Activated CD8-positive, alpha-beta memory T cell treated with anti-CD3 and anti-CD28 coated beads, Interleukin-2, amount 50 U/mL, for 48 hours (primary cell): ENCODE measurements around the gene PLCL2.
"Not testable (repeated sequence)": the region's sequence is repeated elsewhere in the genome, so short reads cannot be mapped to it uniquely, and the experiment has no call there.

Experiments
- DNase-seq: peaks from one replicate; pipeline ENCODE4 v3.0.0-alpha.2; 2020

The PLCL2 gene

DNA sequence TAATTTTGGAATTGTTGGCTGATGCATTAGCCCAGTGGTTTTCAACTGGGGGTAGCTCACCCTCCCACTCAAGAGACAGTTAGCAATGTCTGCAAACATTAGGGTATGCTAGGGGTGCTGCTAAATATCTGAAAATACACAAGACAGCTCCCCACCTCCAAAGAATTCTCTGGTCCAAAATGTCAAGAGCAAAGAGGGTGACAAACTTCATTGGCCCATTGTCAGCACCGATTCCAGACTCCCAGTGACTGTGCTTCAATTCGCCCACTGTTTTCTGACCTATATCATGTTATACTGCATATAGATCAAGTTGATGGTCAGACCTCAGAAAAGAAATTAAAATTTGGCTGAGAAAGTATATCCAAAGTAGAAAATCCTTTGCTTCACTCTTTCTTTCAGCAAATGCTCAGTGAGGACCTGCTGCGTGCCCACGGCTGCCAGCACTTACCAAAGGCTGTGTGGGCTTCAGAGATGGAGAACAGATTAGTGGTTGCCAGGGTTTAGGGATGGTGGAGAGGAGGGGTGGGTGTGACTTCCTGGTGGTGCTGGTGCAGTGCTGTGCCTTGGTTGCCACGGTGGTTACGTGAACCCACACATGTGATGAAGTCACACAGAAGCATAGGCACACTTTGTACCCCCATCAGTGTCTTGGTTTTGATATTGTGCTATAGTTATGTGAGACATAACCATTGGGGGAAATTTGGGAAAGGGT, 204.0 kb downstream of the PLCL2 start:
- peak; percentile 64 for DNase-seq

DNA sequence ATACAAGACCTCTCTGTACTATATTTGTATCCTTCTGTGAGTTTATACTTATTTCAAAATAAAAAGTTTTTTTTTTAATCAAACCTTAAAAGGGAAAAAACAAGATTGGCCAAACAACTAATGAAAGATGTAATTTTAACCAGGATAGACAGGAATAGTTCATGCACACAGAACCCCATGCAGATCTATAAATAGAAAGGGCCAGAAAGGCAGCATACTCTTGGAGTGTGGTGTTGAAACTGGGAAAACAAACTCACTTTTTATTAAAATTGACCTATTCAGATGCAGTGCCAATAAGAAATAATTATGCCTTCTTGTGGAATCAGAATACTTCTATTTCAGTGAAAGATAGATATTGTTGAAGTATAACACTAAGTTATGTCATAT, 204.6 kb downstream of the PLCL2 start:
- no peak for DNase-seq

DNA sequence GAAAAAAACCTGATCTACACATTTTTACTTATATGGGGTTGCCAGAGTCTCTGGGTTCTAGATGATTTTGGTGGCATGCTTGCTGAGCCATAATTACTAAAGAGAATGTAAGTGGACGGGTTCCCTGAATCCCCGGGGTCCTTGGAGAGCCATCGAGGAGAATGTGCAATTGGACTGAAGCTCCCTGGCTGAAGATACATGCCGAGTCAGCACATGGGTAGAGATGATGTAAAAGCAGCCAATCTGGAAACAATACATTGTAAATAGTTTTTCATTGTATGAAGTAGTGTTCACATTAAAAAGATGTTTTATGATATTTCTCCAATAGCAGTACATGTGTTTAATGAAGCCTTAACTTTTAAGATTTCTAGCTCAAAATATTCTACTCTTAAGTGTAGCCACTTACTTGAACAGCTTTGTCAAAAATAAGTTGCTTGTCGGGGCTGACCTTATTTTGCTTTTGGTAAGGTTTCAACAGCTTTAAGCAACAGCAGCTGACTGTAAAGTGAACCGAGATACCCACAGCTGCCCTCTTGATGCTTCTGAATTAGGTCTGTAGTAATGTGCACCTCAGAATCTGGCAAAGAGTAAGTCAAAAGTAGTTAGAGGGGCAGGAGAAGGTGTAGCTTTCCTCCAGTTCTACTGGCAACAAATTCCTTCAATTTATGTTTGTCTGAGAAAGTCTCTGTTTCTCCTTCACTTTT, 205.7 kb downstream of the PLCL2 start:
- DNase-seq, result no peak

DNA sequence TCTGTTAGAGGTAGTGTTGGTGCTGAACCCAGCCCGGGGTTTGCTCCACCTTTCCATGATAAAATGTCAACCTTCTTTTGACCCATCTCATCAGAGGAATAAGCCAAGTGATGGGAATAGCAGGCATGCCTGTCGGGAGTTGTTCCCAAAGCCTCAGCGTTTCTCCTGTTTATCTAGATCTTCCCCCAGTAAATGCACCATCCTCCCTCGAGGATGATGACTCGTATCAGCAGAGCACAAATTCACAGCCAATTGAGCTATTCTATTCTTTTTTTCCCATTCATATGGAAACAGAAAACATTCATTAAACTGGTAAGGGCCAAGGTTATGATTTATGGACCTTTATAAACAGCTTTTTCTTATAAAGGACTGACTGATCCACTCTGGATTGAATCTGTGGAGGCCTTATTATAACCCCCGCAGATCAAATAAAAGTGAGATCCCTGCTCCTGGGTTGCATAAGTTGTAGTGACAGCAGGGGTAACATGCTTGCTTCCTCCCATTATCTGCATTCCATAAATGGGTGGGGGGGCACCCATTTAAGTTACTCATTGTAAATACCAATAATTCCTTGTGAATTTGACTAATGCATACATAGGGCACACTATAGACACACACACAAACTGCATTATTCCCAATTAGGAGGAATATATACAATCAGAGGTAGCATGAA, 207.3 kb downstream of the PLCL2 start:
- no peak for DNase-seq

DNA sequence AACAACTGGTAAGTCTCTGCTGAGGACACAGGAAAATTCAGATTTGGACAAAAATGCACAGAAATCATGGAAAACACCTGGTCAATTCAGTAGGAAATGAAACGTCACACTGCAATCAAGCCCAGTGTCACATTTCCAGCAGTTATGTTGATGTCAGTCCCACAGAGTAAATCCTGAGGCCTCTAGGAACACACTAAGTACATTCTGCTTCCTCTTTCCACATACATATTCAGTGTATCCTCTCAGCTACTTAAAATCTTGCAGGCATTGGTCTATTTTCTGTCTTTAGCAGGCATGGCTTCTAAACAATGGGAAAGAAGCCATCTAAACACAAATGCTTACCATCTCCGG, 207.8 kb downstream of the PLCL2 start:
- DNase-seq, result no peak

DNA sequence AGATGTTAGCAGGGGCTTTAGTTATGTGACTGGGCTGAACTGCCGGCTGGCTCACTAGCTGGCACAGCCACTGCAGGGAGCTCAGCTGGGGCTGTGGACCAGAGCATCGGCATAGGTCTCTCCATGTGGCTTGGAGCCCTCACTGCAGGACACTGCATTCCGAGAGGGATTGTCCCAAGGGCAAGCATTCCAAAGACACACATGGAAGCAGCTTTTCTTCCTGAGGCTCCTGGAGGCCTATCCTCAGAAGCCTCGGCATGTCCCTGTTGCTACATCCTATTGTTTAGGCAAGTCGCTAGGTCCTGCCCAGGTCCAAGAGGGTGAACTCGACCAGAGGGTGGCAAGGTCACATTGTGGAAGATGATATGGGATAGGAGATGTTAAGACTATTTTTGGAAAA, 209.8 kb downstream of the PLCL2 start:
- DNase-seq, result no peak

DNA sequence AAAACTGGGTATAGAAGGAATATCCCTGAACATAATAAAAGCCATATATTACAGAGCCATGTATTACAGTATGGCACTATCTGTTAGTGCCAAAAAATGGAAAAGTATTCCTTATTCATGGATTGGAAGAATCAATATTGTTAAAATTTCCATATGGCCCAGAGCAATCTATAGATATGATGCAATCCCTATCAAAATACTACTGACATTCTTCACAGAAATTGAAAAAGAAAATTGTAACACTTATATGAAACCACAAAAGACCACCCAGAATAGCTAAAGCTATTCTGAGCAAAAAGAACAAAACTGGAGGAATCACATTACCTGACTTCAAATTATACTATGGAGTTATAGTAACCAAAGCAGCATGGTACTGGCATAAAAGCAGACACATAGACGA, 218.8 kb downstream of the PLCL2 start:
- no peak for DNase-seq

DNA sequence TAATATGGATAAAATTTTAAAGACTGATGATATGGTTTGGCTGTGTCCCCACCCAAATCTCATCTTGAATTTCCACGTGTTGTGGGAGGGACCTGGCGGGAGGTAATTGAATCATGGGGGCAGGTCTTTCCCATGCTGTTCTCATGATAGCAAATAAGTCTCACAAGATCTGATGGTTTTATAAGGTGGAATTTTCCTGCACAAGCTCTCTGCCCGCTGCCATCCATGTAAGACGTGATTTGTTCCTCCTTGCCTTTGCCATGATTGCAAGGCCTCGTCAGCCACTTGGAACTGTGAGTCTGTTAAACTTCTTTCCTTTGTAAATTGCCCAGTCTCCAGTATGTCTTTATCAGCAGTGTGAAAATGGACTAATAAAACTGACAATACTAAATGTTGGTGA, 222.0 kb downstream of the PLCL2 start:
- DNase-seq, result not testable (repeated sequence)

DNA sequence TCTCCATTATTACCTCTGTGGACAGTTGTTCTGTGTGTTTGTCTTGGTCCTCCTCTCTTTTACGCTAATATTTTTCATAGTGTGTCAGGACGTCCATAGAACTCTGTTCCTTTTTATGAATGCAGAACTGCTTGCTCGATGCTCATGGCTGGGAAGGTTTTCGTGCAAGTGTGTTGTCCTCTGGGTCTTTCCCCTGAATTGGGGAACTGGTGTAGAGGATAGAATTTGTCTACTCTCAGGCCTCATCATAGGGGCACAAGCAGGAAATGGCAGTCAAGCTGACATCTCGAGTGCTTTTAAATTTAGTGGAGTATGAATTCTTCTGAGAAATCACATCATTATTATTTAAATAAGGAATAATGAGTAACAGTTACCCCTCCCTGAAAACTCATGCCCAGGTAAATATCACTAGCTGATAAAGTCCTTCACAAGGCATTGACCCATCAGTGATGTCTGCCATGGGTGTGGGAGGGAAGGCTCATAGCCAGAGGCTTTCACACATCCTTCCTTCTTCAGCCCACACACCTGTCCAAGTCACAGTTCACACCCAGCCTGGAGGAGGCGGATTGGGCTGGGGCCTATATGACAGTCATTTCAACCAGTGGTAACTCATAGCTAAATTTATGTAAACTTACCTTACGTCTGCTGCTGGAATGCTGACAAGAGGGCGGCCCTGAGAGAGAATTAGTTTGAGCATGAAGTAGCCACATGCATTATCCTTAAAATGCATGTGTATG, 226.1 kb downstream of the PLCL2 start:
- DNase-seq, result no peak

DNA sequence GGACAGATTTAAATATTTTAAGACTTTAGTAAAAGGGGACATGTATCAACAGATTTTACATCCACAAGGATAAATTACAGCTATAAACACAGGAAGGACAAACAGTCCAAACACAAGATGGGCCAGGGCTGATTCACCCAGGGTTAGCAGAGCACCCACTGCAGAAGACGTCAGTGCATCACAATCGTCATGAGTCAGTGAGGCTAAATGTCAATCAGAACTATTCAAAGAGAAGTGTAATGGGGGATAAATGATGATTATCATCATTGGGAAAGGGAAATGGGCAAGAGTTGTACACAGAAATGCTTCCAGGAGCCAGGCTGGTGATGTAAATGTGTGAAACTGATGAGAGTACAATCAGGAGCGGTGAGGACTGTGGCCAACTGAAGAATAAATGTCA, 226.8 kb downstream of the PLCL2 start:
- no peak for DNase-seq

DNA sequence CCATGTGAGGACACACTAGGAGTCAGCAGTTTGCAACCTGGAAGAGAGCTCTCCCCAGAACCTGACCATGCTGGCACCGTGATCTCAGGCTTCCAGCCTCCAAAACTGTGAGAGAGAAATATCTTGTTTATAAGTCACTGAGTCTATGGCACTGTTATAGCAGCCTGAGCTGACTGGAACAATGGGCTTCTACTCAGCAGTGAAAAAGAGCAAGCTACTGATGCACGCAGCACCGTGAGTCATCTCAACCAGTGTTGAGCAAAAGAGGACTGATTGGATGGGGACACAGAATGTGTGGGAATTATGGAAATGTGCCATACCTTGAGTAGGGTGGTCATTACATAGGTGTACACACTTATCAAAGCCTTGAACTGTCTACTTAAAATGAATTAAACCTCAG, 230.4 kb downstream of the PLCL2 start:
- DNase-seq, result no peak

DNA sequence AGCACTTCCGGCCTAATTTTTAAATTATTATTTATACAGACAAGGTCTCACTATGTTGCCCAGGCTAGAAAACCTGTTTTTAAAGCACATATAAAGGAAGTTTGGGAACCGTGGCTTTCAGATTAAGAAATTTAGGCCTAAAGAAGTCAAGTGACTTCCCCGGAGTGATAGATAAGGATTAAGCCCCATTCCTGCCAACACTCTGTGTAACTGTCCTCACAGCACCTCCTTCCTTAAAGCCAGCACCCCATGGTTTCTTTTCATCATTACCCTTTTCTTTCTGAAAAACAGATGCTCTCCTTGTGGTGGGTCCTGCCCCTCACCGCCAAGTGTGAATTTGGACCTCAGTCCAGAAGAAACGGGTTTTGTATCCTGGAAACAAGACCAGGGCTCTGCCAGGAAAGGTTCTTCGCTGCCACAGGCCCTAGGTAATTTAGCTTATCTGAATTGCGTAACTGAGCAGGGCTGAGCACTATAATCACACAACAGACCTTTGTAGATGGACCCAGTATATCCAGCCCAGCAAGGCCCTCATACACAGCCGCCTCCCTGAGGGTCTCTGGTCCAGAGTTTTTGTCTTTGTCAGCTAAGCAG, 231.3 kb downstream of the PLCL2 start:
- no peak for DNase-seq

DNA sequence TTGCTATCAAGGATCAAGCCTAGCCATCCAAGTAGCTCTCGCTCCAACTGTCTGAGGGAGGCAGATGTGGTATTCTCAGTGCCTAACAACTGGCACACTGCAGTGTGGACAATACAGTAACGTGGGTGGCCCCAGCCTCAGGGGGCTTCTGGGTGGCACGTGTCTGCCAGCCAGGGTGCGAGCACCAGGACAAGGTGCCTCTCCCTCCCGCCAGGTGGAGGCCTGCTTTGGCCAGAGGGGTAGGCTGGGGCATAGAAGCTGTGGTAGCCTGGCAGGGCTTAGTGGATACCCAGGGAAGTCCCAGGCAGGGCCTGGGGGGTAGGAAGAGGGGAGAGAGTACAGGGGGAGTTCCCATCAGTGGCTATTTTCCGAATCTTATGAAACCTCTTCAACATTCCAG, 234.0 kb downstream of the PLCL2 start:
- DNase-seq, result no peak

DNA sequence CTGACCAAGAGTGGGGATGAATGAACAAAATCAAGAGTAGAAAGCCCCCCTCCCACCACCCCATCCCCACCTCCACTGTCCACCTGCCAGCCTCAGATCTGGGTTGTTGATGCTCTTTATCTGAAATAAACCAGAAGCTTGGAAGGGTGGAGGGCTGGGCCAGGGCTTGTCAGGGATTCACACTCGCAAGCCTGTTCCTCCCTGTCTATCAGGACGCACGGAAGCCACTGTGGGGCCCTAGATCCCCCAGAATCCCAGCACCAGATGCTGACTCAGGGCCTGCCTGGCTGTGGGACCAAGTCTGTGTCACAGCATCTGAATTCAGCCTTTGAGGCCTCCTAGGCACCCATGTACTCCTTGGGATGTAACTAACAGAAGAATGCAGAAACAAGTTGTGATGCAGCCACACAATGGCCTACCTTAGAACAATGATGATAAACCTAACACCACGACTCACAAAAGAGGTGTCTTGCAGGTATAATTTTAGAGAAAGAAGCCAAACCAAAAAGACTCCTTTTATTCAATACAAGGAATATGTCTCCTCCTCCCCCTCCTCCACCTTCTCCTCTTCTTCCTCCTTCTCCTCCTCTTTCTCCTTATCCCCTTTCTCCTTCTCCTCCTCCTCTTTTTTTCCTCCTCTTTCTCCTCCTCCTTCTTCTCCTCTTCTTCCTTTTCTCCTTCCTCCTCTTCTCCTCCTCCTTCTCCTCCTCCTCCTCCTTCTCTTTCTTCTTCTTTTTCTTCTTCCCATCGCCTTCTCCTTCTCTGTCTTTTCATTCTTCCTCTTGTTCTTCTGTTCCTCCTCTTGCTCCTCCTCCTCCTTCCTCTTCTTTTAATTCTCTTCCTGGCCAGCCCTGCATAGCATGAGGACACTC, 234.7 kb downstream of the PLCL2 start:
- DNase-seq, result no peak

DNA sequence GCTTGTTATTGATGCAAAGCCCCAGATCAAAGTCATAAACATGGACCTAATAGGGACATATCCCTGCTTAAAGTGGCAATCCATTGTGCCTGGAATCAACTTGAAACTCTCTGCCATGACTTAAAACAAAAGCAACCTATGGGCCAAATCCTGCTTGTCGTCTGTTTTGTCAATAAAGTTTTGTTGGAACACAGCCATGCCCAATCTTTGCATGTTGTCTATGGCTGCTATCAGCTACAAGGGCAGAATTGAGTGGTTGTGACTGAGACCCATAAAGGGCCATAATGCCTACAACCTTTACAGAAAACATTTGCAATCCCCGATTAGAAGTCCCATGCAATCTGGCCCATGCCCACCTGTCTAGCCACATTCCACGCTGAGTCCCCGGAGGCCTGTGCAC, 235.4 kb downstream of the PLCL2 start:
- no peak for DNase-seq

DNA sequence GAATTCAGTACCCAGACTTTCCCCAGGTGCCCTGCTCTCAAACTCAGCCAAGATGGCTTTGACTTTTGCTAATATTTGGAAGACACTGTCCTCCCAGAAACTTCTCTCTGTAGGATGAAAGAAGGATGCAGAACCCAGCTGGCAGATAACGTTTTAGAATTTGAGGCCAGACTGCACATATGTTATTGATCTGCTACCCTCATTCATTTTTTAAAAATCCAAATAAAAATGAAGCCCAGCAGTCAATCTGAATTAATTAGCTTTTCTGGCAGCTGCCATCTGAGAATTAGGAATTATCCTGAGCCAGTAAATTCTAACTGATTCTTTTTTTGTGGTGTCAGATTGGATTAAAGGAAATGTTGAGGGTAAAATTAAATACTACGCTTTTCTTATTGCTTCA, 236.6 kb downstream of the PLCL2 start:
- no peak for DNase-seq

DNA sequence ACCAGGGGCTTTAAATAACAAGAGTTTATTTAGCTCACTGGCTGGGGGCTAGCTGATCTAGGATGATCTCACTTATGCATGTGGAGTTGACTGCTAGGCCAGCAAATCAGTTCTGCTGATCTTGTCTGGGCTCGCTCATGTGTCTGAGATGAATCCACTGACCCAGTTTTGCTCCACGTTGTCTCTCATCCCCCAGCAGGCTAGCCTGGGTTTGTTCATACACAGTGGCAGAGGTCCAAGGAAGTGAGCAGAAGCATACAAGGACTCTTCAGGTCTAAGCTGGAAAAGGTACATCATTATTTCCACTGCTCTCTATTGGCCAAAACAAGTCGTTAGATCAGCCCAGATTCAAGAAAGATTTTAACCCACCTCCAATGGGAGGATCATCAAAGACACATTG, 238.0 kb downstream of the PLCL2 start:
- DNase-seq, result peak; percentile 33

DNA sequence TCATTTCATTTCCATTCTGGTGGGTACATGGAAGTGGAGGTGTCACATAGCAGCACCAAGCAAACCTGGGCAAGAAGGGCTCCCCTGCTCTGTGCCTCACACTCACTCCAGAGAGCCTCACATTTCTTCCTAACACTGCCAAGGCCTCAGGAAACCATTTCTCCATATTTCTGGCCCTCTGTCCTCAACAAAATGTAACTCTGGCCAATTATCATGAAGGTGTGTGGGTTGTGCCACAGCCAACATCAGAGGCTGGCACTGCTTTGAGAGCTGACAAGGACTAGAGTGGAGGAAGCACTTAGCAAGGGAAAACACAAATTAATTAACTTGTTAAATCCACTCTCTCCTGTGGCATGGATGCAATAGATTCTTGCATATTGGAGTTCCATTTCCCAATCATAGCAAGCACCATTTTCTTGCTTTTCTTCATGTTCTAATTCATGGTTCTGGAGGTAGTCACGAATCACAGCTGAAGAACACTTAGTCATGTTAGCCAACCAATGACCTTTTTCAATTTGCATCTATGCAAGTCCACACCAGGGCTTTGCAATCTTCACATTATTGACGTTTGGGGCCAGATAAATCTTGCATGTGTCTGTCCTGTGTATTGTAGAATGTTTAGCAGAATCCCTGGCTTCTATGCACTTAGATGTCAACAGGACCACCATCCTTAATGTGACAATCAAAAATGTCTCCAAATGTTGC, 241.1 kb downstream of the PLCL2 start:
- peak; percentile 22 for DNase-seq

DNA sequence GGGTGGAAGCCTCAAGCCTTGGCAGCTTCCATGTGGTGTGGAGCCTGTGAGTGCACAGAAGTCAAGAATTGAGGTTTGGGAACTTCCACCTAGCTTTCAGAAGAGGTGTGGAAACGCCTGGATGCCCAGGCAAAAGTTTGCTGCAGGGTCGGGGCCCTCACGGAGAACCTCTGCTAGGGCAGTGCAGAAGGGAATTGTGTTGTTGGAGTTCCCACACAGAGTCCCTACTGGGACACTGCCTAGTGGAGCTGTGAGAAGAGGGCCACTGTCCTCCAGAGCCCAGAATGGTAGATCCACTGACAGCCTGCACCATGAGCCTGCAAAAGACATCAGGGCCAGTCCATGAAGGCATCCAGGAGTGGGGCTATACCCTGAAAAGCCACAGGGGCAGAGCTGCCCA, 243.9 kb downstream of the PLCL2 start:
- DNase-seq, result peak; percentile 32

DNA sequence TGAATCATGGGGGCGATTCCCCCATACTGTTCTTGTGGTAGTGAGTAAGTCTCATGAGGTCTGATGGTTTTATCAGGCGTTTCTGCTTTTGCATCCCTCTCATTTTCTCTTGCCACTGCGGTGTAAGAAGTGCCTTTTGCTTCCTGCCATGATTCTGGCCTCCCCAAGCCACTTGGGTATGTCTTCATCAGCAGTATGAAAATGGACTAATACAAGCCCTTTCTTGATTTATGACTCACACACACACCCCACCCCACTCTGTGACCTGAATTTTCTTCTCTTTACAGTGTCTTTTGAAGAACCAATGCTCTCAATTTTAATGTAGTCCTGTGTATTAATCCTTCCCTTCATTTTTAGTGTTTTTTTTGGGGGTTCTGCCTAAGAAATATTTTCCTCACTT, 244.8 kb downstream of the PLCL2 start:
- DNase-seq, result peak; percentile 15

DNA sequence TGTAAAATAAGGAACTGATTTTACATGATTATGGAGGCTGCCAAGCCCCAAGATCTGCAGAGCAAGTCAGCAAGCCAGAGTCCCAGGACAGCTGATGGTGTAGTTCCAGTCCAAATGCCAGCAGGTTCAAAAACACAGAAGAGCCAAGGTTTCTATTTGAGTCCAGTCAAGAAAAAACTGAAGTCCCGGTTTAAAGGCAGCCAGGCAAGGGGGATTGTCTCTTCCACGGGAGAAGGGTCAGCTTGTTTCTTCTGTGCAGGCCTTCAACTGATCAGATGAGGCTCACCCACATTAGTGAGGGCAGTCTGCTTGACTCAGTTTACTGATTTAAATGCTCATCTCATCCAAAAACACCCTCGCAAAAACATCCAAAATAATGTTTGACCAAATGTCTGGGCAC, 246.2 kb downstream of the PLCL2 start:
- peak; percentile 25 for DNase-seq
